Measurements from ENCODE around the gene UGGT2.
A peak's percentile ranks its signal among the peaks of the same experiment; 100 is the strongest.
"Not testable (repeated sequence)": the region's sequence is repeated elsewhere in the genome, so short reads cannot be mapped to it uniquely, and the experiment has no call there.

Gene UGGT2

DNA sequence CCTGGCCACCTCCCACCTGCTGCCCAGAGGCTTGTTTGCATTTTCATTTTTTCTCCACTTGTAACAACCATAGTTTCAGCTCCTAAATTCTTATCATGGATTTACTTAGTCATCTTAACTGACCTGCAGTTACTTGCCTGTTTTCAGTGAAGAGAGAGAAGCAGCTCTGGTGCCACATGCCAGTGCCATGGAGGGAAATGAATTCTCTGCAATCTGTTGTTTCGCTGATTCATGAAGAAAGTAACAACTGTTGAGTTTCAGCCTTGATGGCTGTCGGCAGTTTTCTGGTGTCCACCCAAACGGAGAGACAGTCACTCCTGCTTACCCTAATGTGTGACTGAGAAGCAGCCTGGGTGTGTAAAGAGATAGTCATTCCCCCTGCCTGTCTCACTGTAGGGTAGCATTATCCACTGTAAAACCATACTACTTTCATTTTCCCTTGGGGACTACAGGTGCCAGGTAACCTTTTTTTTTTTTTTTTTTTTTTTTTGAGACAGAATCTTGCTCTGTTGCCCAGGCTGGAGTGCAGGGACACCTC is 260.1 kb downstream of the UGGT2 start:
- no peak for DNase-seq (ENCODE audit: low spot score)

DNA sequence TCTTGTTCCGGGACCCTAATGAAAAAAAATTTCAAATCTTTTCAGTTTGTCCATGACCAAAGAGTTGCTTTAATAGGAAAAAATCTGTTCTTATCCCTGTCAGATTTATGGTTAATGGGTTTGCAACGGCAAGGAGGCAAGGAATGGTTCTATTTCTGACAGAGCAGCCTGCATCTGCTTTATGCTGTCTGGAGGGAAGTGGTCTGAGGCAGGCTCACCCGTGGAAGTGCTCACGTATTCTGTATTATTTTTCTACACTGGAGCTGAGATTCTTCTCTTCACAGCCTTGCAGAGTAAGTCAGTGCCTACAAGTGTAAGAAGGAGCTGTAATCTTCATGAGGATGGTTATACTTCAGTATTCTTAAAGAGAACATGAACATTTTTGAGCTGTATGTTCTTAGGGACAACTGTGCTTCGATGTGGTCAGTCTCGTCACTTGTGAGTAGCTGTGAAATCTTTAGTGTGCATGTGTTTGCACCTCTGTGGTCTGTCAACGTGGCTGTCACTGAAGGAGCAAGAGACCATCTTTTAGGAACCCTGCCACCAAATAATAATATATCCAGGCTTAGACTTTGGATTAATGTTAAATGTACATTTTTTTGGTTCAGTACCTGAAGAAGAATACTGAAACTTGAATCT is 262.0 kb downstream of the UGGT2 start:
- no peak for DNase-seq (ENCODE audit: low spot score)

DNA sequence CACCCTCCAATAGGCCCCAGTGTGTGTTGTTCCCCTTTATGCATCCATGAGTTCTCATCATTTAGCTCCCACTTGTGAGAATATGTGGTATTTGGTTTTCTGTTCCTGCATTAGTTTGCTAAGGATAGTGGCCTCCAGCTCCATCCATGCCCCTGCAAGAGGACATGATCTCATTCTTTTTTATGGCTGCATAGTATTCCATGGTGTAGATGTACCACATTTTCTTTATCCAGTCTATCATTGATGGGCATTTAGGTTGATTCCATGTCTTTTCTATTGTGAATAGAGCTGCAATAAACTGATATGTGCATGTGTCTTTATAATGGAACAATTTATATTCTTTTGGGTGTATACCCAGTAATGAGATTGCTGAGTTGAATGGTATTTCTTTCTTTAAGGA is 263.9 kb downstream of the UGGT2 start:
- DNase-seq (ENCODE audit: low spot score): not testable (repeated sequence)

DNA sequence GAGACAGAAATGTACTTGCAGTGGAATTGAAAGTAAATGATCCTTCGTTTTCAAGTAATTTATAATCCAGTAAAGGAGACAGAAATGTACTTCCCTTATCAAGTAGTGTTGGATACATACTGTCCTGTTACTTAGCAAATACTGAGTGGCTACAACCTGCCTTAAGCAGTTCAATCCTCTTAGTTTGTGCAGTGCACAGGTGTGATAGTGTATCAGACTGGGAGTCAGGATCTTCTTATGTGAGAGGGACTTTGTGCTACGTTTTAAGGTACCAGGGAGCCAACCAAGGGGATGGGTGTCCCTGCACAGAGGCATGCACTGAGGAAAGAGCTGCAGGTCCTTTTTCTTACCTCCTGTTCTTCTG is 265.1 kb downstream of the UGGT2 start:
- no peak for DNase-seq (ENCODE audit: low spot score)

DNA sequence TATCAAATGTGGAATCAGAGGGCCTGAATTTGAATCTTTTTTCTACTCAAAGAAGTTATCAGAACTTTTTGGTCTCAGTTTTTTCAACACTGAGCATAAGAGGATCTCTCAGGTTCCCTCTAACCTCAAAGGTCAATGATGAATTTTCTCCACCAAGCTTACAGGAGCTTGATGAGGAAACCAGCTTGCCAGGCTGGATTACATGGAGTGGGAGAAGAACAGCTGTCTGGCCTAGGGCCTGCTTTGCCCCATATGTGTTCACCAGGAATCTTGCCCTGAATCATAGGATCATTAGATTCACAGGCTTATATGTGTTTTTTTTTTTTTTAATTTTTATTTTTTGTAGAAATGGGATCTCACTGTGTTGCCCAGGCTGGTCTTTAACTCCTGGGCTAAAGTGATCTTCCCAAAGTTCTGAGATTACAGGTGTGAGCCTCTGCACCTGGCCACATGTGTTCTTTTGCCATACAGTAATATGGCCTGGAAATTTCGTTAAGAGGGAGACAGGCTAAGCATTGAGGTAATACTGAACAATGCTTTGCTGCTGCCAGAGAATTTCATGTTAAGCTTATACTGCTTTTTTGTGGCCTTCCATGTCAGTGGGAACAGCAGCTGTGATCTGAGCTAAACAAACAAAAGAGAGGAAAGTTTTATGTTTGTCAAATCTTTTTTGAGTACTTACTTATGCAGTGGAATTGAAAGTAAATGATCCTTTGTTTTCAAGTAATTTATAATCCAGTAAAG is 265.7 kb downstream of the UGGT2 start:
- no peak for DNase-seq (ENCODE audit: low spot score)

DNA sequence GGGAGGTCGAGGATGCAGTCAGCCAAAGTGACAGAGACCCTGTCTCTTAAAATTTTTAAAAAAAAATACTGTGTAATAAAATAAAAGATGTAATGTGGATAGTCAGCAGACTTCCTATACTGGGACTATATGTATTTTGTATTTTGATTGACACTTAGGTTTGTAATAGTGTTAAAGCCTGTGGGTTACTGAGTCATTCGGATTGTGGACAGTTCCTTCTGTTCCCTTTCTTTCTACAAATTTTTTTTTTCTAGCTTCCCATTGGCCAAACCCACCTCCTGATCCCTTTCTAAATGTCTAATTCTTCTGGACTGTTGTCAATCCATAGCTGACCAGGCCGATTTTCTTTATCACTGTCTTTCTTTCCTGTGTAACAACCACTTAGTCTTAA is 268.3 kb downstream of the UGGT2 start:
- no peak for DNase-seq (ENCODE audit: low spot score)

DNA sequence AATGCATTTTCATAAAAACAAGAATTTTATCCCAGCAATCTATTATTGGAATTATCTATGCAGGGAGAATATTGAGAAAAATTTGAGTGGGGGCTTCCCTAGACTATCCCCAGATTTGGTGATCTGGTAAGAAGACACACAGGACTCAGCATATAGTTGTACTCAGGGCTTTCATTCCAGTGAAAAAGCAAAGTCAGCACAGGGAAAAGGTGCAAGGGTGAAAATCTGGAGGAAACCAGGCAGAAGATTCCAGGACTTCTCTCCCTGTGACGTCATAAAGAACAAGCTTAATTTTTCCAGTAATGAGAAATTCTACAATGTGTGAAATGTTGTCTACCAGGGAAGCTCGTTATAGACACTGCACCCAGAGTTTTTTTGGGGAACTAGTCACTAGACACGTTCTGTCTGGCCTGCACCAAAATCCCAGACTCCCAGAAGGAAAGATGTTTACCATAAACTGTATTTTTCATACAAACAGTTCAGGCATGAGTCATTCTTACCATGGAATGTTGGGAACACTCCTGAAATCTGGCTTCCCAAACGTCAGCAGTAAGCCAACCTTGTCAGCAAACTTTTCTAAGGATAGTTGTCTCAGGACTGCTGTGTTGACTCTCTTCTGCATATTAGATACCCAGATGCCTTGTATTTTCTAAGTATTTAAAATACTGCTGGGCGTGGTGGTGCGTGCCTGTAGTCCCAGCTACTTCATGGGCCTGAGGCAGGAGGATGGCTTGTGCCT is 268.9 kb downstream of the UGGT2 start:
- peak; percentile 42 for DNase-seq (ENCODE audit: low spot score)

DNA sequence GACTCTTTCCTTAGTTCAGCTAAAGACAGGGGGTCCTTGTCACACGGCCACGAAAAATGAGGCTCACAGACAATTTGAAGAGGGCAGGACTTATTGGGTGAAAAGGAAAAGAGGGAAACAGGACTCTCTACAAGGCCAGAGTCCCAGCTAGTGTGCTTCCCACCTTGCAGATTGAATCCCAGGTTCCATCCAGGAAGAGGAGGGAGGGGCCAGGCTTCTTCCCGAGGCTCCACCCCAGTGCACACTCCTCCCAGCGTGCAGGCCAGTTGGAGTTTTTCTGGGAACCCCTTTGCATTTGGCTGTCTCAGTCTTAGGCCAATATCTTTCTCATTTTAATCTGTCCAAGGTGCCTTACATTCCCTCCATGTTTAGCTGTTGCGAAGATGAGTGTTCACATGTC is 269.5 kb downstream of the UGGT2 start:
- DNase-seq (ENCODE audit: low spot score): no peak

DNA sequence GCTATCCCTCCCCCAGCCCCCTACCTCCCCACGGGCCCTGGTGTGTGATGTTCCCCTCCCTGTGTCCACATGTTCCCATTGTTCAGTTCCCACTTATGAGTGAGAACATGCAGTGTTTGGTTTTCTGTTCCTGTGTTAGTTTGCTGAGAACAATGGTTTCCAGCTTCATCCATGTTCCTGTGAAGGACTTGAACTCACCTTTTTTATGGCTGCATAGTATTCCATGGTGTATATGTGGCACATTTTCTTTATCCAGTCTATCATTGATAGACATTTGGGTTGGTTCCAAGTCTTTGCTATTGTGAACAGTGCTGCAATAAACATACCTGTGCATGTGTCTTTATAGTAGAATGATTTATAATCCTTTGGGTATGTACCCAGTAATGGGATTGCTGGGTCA is 271.3 kb downstream of the UGGT2 start:
- not testable (repeated sequence) for DNase-seq (ENCODE audit: low spot score)

DNA sequence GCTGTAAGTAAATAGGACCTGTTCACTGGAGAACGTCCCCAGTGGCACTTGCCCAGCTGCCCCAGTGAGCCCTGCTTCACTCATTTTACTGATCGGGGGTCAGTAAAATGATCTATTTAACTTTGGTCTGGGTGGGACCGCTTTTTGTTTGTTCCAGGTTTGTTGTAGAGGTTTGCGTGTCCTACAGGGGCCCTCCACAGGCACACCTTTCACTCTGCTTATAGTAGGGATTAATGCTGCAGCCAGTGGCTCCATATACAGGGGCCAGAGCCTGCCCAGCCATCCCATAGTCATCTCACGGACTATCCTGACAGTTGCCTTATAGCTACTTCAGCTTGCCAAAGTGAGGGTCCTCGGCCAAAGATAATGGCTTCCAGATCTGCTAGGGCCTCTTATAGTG is 272.2 kb downstream of the UGGT2 start:
- no peak for DNase-seq (ENCODE audit: low spot score)

DNA sequence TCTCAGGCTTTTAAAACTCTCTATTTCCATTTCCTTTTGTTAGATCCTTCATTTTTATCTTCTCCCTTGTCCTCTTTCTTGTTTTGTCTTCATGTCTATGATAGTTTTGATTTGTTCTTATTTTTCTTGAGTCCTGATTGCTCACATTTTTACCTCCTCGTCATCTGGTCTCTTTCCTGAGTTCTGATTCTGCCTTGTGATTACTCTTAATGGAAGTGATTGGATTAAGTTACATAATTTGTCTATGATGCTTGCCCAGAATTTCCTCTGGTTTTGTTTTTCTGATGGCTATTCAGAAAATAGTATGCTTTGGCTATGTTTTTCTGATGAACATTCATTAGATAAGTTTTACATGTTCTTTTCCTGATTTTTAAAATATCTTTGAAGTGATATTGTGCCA is 273.7 kb downstream of the UGGT2 start:
- no peak for DNase-seq (ENCODE audit: low spot score)

DNA sequence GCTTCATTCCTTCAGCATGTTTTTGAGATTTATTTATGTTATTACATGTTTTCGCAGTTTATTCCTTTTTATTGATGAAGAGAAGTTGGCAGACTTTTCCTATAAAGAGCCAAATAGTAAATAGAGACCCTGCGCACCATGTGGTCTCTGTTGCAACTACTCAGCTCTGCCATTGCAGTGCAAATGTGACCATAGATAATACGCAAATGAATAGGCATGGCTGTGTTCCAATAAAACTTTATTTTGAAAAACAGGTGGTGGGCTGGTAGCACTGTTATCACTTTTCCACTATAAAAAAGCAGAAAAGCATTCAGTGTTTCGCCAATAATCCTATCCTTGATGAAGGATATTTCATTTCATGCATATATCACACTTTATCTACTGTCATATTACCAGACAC is 281.3 kb downstream of the UGGT2 start:
- DNase-seq (ENCODE audit: low spot score): no peak

DNA sequence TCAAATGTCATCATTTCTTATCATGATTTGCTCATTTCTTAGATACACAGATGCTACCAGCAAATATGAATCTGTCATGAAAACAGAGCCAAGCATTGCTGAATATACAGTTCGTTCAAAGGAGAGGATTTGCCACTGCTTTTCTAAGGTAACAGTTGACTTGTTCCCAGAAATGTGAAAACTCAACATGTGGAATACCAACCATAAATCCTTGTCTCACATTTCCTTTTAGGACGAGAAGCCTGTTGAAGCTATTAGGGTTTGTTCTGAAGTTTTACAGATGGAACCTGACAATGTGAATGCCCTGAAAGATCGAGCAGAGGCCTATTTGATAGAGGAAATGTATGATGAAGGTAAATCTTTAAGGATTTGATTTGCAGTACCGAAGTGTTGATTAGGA is 289.6 kb downstream of the UGGT2 start:
- no peak for DNase-seq (ENCODE audit: low spot score)

DNA sequence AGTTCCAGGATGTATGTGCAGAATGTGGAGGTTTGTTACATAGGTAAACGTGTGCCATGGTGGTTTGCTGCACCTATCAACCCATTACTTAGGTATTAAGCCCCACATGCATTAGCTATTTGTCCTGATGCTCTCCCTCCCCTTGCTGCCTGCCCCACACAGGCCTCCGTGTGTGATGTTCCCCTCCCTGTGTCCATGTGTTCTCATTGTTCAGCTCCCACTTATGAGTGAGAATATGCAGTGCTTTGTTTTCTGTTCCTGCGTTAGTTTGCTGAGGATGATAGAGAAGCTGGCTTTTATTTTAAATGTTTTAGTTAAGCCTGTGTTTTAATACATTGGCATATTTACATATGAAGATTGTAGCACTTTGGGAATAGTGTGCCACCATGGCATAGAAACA is 290.6 kb downstream of the UGGT2 start:
- not testable (repeated sequence) for DNase-seq (ENCODE audit: low spot score)

DNA sequence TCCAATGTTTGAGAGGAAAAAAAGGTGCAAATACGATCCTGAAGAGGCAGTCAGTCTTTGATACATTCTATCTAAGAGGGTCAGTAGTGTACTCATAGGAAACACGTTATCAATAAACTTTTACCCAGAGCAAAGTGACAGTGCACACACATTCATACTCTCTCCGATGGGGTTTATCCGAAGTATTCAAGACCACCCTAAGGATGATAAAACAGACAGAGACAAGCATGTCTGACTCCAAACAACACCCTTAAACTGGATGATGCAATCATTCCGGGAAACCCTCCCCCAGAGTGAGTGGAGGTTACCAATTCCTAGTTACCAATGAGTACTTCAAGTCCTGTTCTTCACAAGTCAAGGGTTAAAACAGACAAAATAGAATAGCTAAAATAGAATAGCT is 297.1 kb downstream of the UGGT2 start:
- DNase-seq (ENCODE audit: low spot score): no peak

DNA sequence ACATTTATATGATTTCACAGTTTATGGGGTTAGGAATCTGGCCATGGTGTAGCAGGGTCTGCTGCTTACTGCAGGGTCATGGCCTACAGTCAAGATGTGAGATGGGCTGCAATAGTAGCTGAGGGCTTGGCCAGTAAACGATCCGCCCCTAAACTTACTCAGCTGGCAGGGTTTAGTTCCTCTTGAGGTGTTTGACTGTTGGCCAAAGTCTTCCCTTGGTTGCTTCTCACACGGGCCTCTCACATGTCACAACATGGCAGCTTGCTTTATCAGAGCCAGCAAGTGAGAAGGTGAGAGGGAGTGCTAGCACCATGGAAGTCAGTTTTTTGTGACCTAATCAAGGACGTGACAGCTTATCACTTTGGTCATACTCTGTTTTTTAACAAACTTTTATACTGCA is 299.1 kb downstream of the UGGT2 start:
- DNase-seq (ENCODE audit: low spot score): no peak

DNA sequence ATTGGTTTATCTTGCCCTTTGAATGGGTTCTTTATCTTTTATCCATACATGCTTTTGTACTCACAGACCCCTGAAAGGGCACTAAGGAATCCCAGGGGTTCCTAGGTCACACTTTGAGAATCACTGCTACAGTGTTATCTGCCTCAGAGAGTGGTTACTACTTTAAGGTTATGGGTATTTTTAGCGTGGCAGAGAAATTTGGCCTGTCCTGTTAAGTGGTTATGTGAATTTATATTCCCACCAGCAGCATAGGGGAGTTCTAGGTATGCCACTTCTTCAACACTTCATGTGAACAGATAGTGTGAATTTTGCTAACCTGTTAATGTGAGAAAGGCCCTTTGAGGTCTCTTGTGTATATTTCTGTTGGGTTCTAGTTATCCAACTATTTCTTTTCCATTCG is 300.5 kb downstream of the UGGT2 start:
- DNase-seq (ENCODE audit: low spot score): no peak
